Stimulated activated CD8-positive, alpha-beta memory T cell treated with anti-CD3 and anti-CD28 coated beads, Interleukin-7, amount 100 ng/mL, for 24 hours (primary cell): Measurements from ENCODE around the gene MAP3K10.
"Not testable (repeated sequence)": the region's sequence is repeated elsewhere in the genome, so short reads cannot be mapped to it uniquely, and the experiment has no call there.

Source experiments
- DNase-seq: peaks from one replicate; pipeline ENCODE4 v3.0.0-alpha.2; 2020; ENCODE audit warnings: low read depth

Gene MAP3K10

DNA sequence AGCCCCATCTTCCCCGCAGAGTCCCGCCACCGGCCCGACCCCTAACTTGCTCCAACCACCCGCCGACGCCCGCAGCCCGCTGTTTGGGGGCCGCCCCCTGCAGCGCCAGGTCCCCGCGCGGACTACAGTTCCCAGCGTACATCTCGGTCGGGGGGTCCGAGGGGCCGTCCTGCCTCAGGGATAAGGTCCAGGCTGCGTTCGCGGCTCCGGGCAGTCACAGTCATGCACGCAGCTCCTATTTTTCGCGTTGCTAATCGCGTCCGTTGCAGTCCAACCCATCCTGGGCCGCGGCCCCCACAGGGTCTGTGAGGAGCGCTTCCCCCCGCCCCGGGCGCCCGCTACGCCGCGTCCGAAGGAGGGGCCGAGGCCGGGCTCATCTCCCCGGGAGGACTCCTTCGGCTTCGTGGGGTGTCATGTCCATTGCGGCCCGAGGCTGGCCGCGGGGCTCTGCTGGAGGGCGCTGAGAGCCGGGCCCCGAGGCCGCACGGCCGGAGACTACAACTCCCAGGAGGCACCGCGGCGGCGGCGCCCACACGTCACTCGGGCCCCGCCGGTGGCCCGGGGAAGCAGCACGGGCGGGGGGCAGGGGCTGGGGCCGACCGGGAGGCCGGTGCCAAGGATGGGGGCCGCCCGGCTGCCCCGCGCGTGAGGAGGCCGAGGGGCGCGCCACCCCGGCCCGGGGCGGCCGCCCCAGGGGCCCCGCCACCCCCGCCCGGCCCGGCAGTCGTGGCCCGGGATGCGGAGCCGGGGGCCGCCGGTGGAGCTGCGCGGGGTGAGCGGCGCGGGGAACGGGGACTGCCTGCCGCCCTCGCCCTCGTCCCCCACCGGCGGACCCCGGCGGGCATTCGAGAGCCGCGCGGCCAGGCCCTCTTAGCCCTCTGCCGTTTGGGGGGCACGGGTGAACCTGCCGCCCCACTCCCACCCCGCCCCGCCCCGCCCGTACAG is at the start of gene MAP3K10:
Gene MAP3K10 (plus strand): TSS at position 536 of the 945 bp plus-strand sequence. CDS start 606 bp downstream, outside the sequence.
- peak; percentile 52 for DNase-seq

DNA sequence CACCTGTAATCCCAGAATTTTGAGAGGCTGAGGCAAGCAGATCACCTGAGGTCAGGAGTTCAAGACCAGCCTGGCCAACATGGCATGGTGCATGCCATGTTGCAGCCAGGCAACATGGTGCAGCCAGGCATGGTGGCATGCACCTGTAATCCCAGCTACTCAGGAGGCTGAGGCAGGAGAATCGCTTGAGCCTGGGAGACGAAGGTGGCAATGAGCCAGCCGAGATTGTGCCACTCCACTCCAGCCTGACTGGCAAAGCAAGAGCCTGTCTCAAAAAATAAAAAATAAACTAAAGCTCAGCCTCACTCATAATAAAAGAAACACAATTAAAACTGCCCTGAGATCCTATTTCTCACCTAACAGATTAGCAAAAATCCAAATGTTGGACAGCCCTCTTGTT is 49.7 kb upstream of the MAP3K10 start:
- no peak for DNase-seq

DNA sequence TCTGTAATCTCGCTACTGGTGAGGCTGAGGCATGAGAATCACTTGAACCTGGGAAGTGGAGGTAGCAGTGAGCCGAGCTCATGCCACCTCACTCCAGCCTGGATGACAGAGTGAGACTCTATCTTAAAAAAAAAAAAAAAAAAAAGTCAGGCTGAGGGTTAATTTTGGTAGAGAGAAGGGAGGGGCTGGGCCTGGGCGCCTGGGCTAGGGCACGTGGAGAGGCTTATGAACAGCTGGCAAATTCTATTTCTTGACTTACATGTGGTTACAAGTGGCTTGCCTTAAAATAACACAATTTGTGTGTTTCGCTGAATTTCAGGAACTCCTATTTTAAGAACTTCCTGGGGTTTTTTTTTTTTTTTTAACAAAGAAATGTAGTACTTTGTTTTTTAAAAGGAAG is 47.6 kb upstream of the MAP3K10 start:
- no peak for DNase-seq

DNA sequence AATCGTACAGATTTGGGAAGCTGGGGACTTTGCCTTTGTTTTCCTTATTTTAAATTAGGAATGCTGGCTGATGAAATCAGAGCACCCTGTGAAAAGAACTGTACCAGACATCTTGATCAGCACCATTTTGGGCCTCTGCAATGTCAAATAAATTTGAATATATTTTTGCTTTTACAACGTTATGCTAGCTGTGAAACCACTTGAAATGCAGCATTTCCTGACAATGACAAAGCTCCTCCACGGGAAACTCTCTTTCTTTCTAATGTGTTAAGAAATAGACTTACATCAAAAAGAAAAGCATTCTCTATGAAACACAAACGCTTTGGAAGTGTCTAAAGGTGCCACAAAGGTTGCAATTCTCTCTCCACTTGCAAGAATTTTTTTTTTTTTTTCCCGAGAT is 47.1 kb upstream of the MAP3K10 start:
- no peak for DNase-seq

DNA sequence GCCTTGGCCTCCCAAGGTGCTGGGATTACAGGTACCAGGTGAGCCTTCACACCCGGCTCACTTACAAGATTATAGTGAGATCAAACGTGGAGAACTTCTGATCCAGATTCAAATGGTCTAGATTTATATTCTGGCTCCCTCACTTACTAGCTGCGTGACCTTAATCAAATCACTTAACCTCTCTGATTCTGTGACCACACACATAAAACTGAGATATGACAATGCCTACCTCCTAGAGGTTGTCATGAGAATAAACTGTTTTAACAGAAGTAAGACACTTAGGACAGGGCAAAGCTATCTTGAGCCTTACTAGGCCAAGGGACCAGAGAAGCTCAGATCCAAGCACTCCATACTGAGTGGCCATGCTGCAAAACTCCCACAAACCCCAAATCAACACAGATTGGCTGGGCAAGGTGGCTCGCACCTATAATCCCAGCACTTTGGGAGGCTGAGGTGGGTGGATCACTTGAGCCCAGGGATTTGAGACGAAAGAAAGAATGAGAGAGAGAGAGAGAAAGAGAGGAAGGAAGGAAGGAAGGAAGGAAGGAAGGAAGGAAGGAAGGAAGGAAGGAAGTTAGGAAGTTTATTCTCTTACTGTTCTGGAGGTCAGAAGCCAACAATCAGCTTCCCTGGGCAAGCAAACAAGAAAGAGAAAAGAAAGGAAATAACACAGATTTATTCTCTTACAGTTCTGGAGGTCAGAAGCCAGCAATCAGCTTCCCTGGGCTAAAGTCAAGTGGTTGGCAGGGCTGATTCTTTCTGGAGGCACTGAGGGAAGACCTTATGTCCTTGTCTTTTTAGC is 46.1 kb upstream of the MAP3K10 start:
- no peak for DNase-seq

DNA sequence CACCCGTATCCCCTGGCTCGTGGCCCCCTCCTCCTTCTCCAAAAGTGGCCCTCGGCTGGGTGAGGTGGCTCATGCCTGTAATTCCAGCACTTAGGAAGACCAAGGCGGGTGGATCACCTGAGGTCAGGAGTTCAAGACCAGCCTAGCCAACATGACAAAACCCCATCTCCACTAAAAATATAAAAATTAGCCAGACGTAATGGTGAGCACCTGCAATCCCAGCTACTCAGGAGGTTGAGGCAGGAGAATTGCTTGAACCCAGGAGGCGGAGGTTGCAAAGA is 45.5 kb upstream of the MAP3K10 start:
- not testable (repeated sequence) for DNase-seq

DNA sequence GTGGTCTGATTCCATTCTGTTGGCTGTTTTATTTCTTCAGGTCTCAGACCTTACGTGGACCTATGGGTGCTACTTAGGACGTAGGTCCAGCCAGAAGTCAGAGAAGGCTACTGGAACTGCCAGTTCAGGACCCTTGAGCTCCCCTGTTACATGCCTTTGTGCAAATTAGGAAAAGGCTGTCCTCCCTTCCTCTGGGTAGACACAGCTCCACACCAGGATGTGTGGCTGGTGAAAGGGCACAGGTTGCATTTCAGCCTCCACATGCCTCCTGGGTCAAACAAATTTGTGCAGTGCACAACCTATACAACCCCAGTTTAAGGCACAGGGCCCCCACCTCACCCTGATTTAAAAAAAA is 43.9 kb upstream of the MAP3K10 start:
- no peak for DNase-seq

DNA sequence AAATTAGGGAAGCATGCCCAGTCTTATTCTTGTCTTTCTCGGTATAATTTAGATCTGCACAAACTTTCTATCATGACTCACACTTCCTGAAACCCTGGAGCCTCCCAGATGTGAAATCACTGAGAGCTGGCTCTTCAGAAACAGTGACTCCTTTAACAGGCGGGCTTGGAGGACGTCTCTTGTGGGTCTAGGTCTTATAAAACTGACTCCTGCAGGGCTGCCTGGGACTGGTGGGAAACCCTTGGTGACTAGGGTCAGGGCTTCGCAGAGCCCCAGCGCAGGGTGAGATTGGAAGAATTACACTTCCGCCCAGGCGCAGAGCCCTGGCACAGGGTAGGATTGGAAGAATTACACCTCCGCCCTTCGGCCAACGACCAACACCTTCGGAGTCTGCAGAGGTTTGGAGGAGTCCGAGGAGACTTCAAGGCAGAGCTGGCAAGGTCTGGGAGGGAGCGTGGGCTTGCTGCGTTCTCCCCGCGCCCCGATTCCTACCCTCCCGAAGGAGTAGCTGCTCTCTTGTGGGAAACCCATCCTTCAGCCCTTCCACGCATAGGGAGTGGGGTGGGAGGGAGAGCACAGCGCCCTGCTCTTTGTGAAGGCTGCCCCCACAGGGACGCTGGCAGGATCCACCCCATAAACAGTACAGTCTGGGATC is 43.4 kb upstream of the MAP3K10 start:
- DNase-seq, result no peak

DNA sequence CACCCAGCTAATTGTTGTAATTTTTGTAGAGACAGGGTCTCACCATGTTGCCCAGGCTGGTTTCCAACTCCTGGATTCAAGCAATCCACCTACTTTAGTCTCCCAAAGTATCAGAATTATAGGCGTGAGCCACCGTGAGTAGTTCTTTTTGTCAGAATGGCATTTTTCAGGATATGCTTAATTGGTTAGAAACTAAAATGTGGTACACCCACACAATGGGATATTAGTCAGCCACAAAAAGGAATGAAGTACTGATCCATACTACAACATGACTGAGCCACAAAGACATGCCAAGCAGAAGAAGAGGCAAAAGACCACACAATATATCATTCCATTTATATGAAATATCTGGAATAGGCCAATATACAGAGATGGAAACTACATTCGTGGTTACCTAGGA is 41.7 kb upstream of the MAP3K10 start:
- no peak for DNase-seq

DNA sequence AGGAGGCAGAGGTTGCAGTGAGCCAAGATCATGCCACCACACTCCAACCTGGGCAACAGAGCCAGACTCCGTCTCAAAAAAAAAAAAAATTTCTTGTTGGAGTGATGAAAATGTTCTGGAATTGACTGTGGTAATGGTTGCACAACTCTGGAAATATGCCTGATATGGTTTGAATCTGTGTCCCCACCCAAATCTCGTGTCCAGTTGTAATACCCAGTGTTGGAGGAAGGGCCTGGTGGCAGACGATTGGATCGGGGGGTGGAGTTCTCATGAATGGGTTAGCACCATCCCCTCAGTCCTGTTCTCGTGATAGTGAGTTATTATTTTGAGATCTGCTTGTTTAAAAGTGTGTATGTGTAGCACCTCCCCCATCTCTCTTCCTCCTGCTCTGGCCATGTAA is 41.1 kb upstream of the MAP3K10 start:
- no peak for DNase-seq

DNA sequence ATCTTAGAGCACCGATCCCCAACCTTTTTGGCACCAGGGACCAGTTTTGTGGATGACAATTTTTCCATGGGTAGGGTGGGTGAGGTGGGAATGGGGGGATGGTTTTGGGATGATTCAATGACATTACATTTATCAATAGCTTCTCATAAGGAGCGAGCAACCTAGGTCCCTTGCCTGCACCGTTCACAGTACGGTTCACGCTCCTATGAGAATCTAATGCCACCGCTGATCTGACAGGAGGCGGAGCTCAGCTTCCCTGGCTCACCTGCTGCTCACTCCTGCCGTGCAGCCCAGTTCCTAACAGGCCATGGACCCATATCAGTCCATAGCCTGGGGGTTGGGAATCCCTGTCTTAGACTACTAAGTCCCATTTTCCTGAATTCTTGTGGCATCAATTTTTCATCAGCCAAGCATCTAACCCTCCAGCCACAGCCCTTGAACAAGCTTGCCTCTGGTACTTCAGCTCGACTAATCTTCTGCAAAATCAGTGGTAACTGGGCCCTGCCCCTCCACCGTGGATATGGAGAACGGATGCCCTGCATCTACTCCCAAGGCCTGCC is 37.0 kb upstream of the MAP3K10 start:
- DNase-seq, result no peak

DNA sequence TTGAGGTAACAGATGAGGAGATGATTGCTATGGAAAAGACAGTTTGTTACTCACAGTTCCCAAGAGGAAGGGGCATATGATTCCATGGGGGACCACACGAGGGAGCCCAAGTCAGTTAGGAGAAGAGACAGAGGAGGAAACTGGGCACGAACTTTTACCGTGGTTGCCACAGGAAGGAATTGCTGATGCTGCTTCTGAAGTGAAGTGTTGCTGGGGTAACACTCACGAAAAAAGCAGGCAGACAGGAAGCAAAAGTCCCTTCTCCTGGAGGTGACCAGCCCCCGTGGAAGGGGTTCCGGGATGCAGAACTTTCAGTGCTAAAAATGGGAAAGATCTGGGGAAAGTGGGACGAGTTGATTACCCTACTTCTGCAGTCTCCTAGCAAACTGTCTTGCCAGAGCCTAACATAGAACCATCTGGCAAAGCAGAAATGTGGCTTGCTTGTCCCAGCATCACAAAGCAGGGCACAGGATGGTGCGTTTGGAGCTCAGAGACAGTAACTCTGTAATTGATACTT is 35.4 kb upstream of the MAP3K10 start:
- DNase-seq, result no peak

DNA sequence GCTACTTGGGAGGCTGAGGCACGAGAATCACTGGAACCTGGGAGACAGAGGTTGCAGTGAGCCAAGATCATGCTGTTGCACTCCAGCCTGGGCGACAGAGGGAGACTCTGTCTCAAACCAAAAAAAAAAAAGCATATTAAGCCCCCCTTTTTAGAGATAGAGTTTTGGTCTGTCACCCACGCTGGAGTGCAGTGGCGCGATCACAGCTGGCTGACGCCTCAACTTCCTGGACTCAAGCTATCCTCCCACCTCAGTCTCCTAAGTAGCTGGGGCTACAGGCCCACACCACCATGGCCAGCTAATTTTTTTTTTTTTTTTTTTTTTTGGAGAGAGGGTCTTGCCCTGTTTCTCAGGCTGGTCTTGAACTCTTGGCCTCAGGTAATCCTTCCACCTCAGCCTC is 34.2 kb upstream of the MAP3K10 start:
- no peak for DNase-seq

DNA sequence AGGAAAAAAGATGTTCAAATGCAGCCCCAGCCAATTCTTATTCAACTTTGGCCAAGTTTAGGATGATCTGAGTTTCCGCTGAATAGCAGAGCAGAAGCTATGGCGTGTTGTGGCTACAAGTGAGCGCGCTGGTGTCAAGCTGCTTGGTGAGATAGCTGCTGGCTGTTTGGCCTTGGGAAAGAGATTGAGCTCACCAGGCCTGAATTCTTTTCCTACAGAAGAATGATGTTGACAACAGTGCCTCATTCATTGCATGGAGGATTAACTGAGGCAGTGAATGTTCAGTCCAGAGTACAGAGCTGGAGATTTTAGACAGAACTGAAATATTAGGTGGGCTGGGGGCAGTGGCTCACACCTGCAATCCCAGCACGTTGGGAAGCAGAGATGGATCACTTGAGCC is 31.5 kb upstream of the MAP3K10 start:
- no peak for DNase-seq

DNA sequence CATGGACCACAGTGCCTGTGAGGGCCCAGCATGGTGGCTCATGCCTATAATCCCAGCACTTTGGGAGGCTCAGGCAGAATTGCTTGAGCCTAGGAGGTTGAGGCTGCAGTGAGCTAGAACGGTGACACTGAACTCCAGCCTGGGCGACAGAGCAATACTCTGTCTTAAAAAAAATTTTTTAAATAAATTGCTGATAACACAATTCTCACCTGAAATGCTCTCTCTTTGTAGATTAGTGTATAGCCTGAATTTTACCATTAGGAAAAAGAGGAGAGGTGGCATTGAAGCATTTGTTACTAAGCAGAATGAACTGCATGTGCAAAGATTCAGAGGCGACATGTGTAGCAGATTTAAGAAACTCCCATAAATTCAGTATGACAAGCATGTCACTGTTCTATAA is 29.1 kb upstream of the MAP3K10 start:
- DNase-seq, result no peak

DNA sequence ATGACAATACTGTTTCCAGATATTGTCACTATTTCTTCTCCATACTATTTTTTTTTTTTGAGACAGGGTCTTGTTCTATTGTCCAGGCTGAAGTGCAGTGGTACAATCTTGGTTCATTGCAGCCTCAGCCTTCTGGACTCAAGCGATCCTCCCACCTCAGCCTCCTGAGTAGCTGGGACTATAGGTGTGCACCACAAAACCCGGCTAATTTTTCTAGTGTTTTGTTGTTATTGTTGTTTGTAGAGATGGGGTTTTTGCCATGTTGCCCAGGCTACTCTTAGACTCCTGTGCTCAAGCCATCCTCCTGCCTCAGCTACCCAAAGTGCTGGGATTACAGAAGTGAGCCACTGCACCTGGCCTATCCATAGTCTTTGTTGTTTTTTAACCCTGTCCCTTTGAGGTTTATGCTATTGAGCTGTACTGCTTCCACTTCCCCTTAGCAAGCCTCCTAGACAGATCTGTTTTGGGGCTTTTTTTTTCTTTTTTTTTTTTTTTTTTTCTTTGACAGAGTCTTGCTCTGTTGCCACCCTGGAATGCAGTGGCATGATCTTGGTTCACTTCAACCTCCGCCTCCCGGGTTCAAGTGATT is 27.6 kb upstream of the MAP3K10 start:
- DNase-seq, result no peak

DNA sequence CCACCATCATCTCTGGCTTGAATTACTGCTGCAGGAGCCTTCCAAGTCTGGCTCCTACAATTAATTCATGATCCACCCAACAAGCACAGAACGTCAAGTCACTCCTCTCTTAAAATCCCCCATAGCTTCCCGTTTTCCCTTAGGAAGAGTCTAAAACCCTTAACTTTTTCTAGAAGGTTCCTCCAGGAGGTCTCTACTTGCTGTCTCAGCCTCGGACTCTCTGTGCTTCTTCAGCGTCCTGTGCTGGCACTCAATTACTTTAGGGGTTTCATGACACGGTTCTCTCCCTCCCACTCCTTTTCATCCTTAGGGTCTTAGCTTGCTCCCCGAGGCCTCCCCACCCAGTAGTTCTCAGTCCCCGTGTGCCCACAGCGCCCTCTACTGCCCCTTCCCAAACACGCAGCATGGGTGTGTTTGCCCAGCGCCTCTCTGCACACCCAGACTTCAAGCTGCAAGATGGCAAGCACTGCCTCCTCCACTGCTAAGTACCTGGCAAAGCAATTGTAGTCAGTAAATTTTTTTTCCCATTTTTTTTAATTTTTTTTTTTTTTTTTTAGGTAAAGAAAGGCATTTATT is 25.8 kb upstream of the MAP3K10 start:
- DNase-seq, result peak; percentile 44

DNA sequence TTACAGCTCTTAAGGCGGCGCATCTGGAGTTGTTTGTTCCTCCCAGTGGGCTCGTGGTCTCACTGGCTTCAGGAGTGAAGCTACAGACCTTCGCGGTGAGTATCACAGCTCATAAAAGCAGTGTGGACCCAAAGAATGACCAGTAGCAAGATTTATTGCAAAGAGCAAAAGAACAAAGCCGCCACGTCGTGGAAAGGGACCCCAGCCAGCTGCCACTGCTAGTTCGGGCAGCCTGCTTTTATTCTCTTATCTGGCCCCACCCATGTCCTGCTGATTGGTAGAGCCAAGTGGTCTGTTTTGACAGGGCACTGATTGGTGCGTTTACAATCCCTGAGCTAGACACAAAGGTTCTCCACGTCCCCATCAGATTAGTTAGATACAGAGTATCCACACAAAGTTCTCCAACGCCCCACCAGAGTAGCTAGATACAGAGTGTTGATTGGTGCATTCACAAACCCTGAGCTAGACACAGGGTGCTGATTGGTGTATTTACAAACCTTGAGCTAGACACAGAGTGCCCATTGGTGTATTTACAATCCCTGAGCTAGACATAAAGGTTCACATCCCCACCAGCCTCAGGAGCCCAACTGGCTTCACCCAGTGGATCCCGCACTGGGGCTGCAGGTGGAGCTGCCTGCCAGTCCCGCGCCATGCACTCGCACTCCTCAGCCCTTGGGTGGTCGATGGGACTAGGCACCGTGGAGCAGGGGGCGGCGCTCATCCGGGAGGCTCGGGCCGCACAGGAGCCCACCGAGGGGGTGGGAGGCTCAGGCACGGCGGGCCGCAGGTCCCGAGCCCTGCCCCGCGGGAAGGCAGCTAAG is 21.5 kb upstream of the MAP3K10 start:
- not testable (repeated sequence) for DNase-seq

DNA sequence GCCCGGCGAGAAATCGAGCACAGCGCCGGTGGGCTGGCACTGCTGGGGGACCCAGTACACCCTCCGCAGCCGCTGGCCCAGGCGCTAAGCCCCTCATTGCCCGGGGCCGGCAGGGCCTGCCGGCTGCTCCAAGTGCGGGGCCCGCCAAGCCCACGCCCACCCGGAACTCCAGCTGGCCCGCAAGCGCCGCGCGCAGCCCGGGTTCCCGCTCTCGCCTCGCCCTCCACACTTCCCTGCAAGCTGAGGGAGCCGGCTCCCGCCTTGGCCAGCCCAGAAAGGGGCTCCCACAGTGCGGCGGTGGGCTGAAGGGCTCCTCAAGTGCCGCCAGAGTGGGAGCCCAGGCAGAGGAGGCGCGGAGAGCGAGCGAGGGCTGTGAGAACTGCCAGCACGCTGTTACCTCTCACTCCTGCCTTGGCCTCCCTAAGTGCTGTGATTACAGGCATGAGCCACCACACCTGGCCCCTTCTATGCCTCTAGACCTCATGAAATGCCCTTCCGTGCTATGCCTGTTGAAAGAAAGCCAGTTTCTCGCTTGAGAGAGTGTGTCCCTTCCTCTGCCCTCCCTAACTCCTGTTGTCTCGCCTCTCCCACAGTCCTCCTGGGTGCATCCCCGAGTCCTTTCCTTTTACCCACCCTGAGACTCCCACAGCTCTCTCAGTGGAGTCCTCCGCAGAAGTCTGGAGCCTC is 20.8 kb upstream of the MAP3K10 start:
- DNase-seq, result not testable (repeated sequence)

DNA sequence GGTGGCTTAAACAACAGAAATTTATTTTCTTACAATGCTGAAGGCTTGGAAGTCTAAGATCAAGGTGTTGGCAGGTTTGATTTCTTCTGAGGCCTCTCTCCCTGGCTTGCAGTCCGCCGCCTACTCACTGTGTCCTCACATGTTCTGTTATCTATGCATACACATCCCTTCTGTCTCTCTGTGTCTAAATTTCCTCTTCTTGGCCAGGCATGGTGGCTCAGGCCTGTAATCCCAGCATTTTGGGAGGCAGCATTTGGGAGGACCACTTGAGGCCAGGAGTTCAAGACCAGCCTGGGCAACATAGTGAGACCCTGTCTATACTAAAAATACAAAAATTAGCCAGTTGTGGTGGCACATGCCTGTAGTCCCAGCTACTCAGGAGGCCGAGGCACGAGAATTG is 19.9 kb upstream of the MAP3K10 start:
- DNase-seq, result not testable (repeated sequence)
